Measurements from ENCODE around the gene FOXI3.
"Not testable (repeated sequence)": the region's sequence is repeated elsewhere in the genome, so short reads cannot be mapped to it uniquely, and the experiment has no call there.

The FOXI3 gene

DNA sequence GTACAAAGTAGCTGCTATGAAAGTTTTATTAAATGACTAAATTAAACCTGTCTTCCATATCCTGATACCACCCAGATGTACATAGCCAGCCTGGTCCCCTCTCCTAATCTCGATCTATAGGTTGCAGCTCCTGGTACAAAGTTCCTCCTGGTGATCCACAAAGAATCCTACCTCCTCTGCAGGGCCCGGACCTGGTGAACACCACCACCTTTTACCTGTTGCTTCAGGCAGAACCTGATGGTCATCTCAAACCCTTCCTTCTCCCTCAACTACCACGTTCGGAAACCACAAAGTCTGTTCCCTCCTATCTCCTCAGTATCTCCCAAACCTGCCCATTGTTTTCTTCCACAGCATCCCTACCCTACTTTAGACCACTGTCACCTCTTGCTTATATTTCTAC is 15.5 kb downstream of the FOXI3 start:
- DNase-seq, result no peak

DNA sequence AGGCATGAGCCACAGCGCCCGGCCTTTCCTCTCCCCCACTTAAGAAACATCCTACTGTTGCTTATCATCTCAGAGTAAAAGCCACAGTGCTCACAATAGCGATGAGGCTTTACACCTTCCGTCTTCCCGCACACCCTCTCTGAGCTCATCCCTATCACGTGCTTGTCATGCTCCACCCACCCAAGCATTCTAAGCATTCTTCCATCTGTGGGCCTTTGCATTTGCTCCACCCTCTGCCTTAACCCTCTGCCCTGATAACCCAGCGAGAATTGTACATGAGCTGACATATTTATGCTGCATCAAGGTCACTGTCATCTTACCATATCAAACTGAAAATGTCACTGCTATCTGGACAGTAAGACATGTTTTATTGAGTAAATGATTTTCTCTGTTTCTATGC is 22.6 kb downstream of the FOXI3 start:
- DNase-seq, result no peak

DNA sequence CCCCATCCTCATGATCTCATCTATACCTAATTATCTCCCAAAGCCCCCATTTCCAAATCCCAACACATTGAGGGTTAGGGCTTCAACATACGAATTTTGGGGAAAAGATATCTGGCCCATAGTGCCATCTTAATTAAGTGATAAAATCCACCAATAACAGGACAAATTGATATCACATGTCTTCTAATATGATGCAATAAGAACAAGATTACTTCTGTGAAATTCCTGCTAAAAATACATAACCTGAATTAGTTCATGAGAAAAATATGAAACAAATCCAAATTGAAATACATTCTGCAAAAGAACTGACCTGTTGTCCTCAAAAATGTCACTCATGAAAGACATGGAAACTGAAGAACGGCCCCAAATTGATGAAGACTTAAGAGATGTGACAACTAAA is 28.8 kb downstream of the FOXI3 start:
- no peak for DNase-seq

DNA sequence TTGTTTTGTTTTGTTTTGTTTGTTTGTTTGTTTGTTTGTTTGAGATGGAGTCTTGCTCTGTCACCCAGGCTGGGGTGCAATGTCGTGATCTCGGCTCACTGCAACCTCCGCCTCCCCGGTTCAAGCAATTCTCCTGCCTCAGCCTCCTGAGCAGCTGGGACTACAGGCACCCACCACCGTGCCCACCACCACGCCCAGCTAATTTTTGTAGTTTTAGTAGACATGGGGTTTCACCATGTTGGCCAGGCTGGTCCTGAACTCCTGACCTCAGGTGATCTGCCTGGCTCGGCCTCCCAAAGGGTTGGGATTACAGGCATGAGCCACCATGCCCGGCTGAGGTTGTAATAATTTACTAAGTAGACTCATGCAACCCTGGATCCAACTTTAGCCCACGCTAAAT is 33.4 kb downstream of the FOXI3 start:
- DNase-seq, result not testable (repeated sequence)

DNA sequence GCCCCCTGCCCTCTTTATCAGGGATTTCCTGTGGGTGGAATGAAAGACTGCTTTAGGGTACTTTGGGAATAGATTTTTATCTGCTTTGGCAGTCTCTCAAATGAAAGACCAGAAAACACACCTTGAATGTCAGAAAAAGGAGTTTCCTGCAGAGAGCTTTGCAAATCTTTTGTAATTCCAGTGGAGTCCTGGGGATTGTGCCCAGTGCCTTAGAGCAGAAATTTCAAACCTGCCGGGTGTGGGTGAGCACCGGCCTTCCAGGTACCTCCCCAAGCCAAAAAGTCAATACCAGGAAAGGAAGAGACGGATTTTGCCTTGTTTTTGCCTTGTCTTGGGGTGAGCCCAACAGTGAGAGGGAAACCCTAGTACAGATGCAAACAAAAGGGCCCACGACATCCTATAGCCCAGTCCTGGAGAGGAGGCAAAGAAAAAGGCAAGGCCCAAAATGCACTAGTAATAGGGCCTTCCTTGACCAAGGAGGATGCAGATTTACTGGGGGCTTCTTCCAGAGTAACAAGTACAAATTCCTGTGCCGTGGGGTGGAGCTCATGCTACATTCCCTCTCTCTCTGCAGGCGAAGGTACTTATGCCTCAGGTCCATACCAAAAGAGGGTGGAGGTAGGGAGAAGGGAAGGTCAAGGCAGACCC is 36.4 kb downstream of the FOXI3 start:
- DNase-seq, result no peak

DNA sequence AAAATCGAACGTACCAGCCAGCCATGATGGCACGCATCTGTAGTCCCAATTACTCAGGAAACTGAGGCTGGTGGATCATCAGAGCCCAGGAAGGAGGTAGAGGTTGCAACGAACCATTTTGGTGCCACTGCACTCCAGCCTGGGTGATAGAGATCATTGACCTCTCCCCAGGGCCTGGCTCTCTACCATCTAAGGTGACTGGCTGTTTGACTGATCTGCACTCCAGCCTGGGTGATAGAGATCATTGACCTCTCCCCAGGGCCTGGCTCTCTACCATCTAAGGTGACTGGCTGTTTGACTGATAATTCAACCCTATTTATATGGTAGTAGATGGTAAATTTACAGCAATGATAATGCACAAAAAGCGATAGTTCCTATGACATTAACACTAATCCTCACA is 43.6 kb downstream of the FOXI3 start:
- not testable (repeated sequence) for DNase-seq

DNA sequence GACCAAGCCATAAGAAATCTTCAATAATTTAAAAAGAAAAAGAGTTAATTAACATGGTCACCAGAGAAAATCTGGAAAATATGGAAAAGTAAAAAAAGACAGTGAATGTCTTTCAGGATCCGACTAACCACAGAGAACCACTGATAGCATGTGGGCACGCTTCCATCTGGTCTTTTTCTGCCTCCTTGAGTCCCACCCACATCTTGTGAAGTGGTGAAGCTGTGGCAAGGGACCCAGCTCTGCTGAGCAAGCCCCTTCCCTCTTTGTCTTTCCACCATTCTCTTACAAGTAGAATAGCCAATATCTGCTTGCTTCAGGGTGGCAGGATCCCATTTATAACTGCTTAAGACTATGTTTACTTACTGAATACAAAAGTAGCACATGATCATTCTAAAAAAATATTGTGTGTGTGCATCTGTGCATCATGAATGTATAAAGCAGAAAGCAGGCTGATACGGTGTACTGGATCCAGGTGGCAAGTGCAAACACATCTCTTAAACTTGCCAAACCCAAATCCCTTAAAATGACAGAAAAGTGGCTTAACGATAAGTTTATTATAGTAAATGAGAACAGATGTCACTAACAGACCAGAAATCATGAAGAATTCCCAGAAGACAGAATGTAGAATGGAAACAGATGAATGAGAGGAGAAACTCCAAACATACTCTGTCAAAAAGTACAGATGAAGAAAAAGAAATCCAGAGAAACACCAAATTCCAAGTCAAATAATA is 52.3 kb downstream of the FOXI3 start:
- no peak for DNase-seq

DNA sequence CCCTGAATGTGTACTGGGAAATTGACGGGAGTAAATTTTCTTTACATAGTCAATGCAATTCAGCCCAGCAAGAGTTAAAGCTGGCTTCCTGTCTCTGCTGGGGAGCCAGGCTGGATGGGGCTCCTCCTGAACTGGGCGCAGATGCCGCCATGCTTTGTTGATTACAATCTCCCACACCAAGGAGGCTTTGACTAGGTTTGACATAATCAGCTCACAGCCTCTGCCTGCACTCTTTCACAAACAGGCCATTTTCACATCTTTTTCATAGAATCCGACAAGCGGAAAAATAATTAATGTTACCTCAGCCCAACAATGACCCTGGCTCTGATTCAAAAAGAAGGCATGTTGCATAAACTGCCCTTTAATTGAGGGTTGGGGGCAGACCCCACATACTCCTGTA is 54.3 kb downstream of the FOXI3 start:
- DNase-seq, result no peak
